CD4-positive, alpha-beta T cell treated with Interleukin-6 at 100 ng/mL for 8 hours (primary cell): ENCODE data around the gene SPTBN1.

Experiments used
- DNase-seq: peaks from one replicate; pipeline ENCODE4 v3.0.0-alpha.2; 2020; ENCODE audit warnings: mixed read lengths, low spot score

The SPTBN1 gene

DNA sequence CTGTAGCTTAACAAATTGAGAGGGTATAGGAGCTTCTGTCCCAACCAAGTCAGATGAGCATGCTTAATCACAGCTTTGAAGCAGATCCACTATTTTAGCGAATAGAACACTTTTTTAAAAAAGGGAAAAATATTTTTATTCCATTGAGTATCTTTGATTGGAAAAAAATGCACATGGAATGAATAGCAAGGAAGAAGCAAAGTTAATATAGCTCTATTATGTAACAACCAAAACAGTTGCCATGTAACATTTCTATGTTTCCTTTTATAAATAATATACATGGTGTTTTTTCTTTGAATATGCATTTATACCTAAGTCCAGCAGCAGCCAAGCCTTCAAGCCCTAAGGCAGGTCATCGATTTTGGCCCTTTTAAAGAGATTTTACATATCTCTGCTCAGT is 21.4 kb upstream of the SPTBN1 start:
- DNase-seq = no peak

DNA sequence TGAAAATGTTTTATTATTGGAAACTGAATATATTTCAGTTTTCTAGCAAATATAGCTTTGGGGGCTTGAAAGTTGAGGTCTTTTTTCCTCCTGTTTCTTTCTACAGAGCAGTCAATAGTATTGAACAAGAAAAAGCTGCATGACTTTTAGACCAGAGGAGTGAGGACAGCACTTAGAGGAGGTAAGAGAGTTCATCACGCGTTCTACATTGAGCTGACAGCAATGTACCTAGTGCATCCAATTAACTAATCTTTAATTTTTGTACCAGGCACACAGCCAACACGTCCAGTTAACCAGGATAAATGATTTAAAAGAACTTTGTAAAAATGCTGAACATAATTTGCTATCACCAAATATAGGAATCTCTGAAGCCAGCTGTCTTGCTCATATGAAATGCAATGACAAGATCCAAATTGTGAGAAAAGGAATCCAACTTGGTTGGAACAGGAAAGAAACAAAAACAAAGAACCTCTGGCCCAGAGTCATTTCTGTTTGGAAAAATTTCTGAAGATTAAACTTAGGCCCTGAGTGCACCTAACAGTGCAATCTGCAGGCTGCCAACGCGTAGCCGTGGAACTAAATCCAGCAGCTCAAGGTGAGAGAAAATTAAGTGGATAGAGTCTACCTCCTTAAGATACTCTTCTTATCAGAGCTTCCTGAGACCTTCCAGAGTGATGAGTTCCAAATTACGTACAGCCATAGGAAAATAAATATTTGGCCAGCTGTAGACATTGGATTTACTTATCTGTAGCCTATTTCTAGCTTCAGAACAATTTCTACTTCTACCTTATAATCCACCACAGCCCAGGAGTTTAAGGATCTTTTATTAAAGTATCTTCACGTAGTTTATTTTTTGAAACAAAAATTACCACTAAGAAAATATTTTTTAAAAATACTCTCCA is 20.6 kb upstream of the SPTBN1 start:
- no peak for DNase-seq

DNA sequence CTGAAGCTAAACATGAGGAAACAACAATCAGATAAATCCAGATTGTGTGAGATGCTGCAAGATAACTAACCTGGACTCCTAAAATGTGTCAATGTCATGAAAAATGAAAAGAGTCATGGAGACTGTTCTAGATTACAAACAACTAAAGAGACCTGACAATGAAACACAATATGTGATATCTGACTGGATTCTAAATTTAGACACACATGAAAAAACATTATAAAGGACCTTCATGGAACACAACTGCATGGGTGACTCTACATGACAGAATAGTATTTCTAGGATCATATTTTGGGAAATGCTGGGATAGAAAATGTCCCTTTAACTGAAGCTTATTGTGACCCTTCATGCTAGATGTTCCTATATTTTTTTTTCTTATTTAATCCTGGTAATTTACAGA is 18.5 kb upstream of the SPTBN1 start:
- DNase-seq = no peak

DNA sequence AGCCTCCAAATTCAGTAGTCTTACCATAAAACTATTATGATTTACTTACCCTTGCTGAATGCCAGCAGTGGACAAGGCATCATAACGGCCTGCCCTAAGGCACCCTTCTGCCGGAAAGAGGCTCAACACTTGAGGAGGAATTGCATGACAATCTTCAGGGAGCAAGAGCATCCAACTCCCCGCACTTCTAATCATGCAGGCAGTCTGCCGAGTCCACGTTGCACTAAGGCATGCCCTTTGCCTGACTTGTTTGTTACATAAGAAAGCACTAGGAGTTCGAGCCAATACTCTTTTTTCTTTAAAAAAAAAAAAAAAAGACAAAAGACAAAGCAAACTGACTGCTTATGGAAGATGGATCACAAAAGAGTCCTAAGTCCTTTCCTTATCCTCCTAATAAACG is 17.9 kb upstream of the SPTBN1 start:
- no peak for DNase-seq

DNA sequence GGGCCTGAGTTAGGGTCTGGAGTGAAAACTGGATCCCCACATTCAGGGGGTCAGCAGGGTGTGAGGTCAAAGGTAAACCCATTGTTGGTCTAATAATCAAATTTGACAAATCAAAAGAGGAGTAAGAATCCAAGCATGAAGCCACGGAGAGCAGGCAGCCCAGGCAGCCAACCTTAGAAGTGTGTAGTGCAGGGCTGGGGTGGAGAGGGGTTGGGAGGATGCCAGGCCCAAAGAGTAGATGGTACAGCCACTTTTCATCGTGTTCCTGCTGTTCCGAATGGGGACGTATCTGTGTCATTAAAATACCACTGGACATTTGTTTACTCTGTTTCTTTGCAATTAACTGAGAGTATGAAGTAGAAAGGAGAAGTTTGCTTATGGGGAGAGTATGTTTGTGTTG is 16.5 kb upstream of the SPTBN1 start:
- DNase-seq = no peak

DNA sequence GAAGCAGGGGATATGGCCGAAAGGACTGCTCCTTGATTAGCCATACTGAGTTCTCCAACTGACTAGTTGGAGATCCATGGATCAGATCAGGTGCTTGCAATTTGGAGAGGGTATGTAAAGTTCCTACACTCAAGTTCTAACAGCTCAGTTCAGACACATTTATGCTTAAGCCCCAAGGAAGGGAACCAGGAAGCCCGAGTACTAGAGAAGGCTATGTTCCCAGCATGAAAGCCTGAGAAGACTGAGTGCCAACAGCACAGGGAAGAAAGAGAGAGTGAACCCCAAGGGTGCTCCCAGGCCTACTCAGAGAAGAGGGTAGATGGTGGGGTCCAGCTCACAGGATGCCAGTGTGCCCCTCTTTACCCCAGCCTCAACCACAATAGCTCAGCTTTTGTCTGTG is 16.1 kb upstream of the SPTBN1 start:
- no peak for DNase-seq

DNA sequence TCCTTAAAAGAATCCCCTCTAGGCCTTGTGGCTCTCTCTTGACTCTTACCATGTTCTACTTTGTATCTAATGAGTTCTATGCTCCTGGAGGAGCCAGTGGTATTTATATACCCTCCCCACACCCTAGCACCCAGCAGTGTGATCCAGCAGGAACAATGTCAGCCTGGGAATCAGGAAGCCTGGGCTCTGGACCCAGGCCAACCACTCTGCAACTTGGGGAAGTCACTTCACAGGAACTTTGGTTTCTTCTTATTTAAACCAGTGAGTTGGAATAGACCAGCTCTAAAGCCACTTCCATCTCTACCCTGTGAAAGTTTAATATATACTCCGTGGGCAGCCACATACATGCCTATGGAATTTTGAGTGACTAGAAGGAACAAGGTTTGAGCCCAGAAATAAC is 11.6 kb upstream of the SPTBN1 start:
- DNase-seq = no peak

DNA sequence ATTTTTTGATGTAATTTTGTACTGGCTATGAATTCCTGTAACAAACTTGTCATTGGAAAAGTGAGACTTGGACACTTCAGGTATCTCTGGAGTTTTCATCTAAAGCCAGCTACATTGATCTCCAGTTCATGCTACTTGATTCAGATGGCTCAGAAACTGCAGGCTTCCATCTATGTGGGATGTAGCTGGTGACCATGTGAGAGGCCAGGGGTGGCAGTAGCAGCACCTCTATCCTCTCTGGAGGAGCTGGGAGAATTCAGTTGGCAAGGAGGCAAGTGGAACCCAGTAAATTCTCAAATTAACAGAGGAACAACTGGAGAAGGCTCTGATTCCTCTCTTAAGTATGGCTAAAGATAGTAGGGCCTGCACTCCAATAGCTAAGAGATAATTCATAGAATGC is 10.0 kb upstream of the SPTBN1 start:
- no peak for DNase-seq

DNA sequence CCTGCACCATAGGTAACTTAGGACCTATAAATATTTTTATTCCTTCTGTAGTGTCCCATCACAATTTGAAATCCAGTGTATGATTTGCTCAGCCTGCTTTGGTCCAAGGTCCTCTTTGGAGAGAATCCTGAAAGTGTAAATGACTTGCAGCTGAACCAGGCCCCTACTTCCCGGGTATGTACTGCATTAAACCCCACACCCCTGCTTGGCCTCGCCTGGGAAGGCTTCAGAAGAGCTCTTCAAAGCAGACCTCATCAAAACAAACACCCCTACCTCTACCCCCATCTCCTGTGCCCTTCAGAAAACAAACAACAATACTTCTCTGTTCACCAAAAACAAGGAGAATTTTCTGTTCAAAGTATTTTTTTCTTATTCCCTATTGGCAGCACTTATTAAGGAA is 9.5 kb upstream of the SPTBN1 start:
- DNase-seq = no peak

DNA sequence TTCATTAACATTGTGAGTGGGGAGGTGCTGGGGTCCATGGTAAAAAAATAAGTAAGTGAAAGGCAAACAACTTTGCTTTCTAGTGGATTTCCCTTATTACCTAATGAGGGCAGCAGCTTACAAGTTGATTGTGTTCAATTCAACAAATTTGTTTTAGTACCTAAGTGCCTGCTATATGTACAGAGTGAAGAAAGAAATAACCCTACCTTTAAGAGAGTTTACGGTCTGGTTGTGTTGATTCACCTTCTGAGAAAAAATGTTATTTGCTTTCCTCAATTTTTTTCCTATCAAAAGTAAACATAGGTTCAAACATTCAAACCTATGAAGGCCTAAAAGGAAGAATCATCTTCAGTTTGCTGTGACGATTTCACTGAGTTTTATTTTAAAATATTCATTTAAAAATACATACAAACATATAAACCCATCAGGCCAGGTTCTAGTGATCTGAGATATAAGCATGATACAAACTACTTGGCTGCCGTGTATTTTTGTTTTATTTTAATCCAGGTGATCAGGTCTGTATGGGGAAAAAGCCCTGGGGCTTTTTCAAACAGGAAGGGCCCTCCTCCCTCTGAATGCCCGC is 1.5 kb upstream of the SPTBN1 start:
- no peak for DNase-seq

DNA sequence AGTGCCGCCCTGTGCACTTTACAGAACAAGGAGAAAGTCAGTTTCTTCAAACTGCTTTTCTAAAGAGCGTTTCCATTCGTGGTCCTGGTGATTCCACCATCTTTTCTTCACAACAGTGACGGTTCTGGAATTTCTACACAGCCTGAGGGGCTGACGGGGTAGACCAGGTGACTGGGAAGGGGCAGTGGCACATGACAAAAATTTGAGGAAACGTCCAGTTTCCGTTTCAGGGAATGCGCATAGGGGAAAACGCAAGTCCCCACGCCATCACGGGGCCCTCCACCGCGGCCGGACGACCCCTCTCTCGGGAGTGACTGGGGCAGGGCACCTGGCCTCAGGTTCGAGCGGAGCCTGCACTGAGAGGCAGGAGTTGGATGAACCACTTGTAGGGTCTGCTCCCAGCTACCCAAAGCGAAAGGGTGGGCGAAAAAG is 980 bp upstream of the SPTBN1 start:
- DNase-seq = no peak

DNA sequence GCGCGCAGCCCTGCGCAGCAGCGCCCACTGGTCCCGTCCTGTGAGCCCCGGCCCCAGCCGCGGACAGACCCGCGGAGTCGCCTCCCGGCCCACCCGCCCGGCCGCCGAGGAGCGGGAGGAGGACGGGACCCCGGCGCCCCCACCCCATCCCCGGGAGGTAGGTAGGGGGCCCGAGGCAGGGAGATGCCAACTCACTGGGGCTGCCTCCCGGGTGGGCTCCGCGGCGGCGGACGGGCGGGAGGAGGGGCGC is 160 bp downstream of the SPTBN1 start:
- DNase-seq = no peak

DNA sequence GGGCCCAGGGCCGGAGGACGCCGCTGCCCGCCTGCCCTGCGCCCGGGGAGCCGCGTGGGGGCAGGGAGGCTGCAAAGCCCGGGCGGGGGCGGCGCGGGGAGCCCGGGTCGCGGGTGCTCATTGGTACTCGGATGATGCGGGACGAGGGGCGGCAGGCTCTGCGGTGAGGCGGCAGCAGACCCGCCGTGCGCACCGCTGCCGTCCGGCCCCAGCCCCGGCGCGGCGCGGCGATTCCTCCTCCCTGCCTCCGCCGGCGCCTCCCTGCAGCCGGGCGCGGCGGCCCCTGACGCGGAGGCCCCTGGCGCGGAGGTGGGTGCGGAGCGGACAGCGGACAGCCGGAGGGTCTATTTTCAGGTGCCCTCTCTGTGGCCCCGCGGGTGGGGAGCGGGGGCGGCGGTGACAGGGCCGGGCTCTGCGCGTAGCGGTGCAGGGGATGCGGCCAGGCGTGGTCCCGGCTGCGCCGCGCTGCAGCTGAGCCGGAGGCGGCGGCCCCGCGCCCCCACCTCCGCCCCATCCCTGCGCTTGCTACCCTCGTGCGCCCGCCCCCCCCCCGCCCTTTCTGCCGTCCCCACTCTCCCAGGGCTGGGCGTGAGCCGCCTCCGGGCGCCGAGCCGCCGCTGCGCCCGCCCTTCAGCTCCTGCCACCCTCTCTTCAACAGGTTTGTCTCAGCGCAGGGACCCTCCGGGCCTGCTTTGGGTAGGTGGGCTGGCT is 640 bp downstream of the SPTBN1 start:
- DNase-seq = no peak

DNA sequence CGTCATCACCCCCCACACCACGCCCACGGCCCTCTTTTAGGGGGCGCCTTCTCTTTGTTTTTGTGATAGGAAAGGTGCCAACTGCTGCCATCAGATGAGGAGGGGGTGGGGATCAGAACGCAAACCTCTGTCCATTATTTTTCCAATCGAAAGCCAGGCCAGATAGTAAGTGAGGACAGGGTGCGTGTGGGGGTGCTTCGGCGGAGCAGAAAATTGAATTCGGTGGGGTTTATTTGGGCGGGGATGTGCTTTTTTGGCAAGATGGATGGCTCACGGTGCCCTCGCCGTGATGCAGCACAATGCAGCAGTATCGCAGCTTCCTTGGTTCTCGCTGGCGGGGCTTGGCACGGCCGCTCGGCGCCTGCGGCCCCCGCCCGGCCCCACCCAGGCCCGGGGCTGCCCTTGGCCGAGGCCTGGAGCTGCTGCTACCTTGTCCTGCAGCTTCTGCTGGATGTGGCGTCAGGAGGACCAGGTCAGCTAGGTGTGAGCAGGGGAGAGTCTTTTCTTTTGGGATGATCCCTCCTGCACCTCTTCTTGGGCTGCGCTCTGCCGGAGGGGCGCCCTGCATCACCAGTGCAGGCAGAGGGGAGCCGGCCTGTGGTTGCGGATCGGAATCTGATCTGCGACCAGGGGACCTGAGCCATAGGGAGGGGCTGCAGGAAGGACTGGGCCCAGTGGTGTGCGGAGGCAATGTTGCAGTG is 1.3 kb downstream of the SPTBN1 start:
- no peak for DNase-seq

DNA sequence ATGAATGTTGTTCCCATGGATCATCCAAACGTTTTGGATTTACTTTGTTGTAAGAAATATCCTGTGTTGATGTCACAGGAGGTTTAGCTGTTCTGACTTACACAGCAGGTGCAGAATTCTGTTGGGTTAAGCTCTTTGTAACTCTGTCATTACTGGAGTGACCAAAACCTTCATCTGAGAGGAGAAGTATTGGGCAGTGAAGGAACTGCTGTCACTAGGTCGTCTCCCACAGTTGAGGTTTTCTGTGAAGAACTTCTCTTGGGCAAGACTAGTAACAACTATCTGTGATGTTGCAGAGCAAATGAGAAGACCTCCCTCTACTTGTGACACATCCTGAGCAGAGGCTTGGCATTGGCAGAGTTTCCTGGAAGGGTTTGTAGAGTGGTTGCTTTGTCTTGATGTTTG is 2.9 kb downstream of the SPTBN1 start:
- DNase-seq = no peak

DNA sequence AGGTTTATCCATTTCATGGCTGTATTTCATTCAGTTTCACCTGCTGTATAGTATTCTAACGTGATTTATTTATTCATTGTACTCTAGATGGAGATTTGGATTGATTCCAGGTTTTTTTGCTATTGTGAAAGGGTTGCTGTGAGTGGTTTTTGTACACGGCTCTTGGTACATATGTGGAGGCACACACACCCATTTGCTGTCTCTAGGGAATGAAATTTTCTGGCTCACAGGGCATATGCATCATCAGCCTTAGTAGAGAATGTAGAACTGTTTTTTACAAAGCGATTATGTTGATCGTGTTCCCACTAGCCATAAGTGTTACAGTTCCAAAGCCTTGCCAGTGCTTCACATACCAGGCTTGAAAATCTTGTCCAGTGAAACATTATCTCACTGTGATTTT is 5.1 kb downstream of the SPTBN1 start:
- no peak for DNase-seq

DNA sequence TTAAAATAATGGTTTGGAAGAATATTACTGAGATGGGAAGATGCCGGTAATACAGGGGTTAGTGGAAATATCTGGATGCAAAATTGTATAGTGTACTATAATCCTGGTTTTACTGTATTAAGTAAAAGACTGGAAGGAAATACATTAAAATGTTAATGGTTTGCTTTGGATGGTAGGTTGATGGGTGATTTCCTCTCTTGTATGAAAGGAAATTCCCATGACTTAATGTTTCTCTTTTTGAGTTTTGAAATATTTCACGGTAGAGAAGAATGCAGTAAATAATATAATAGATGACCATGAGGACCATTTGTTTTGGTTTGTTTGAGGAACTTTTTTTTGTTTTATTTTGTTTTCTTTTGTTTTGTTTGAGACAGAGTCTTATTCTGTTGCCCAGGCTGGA is 8.2 kb downstream of the SPTBN1 start:
- no peak for DNase-seq

DNA sequence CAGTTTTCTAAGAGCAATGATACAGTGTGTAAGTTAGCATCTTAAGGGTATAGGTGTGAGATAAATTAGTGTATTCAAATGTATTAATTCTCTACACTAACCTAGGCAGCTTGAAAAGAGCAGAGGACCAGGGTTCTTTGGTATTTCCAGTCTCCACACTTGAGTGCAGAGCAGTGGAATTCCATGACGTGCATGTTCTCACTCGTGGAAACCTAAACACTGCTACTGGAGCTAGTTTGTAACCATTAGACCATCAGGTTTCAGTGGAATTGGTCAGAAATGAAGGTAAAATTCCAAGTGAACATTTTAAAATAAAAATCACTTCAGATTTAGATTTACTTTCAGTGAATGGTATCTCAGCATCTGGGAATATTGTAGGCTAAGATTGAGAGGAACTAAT is 9.0 kb downstream of the SPTBN1 start:
- no peak for DNase-seq

DNA sequence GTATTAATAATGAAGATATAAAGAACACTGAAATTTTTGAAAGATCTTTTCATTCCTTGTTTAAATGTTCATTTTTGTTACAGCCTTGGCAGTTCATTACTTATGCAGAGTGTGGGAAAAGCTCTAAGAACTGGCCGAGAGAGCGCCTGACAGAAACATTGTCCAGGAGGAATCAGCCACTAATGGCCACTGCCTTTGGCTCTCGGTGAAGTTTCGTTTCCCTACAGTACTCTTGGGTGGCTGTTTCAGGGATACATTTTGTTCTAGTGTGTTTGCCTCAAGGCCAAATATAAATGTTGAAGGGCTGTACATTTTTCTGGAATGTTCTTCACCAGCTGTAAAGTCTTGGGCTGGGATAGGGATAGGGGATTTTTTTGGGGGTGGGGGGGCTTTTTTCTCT is 10.7 kb downstream of the SPTBN1 start:
- DNase-seq = no peak

DNA sequence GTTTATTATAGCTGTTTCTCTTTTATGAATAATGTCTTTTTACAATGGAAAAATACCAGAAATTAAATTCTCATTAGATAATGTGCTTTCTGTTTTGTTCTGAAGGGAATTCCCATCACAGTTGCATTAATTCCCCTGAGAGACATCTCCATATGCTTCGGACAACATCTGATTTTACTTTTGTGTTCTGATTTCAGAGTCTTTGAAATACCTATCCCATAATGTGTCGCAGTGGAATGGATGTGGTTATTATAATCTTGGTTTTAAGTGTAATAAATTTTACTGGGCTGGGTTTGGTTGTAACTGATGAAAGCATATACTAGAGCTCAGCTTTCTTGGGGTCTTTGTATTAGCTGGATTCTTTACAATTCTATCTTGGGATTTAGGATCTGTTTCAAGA is 12.5 kb downstream of the SPTBN1 start:
- no peak for DNase-seq

DNA sequence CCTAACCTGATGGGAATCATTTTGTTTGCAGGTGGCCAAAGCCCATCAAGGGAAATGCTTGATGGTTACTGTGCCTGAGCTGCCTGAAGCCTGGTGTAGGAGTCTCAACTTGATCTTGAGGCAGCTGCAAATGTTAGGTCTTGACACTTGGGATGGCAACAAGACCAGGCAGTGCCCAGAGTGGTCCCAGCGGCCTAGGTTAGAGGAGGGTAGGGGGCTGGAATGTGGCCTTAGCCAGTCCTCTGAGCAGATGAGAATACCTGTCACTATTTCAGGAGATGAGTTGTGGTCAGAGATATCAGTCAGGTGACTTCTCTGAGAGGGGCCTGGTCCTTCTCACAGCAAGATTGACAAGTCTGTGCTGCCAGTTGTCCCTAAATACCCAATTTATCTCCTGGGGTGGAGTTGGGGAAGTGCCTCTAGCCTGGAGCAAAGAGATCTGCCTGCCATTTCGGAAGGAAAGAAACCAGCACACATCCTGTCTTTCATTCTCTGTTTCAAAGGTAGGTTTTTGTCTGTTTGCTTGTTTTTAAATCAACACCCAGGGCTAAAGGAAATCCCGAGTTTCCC is 13.4 kb downstream of the SPTBN1 start:
- DNase-seq = no peak

DNA sequence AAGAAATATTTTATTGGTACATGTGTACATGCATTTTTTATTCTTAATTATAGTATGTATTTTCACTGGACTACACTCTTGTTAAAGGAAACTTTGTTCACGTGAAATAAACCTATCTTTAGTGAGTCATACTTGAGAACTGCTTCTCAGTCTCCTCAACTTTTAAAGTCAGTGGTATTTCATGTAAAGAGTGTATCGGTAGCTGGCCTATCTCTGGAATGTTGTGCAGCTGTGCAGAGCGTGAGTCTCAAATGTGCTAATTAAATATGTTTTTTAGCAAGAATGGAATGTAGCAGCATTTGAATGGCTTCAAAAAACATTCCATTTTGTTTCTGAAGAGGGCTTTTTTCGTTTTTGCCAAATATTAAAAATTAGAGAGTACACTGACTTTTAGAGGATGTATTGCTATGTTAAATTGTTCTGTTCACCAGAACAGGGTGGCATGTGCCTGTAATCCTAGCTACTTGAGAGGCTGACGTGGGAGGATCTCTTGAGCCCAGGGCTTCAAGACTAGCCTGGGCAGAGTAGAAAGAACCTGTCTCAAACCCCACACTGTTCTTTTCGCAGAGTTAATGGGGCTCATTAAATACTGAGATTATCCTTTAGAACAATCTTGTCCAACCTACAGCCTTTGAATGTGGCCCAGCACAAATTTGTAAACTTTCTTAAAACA is 14.3 kb downstream of the SPTBN1 start:
- DNase-seq = no peak
